Endothelial cell of umbilical vein (primary cell): ENCODE results near the gene CLDN11. TPM values are rescaled to one million over a fixed set of nuclear protein-coding genes. Genes with fewer than 3 reads are reported as not detected.

Experiments
- BruUV-seq: library from RNA; stranded (reverse); fragments of 400-500 nt; replicated peaks from 2 replicates; lab custom pipeline; 2021; lab: Mats Ljungman, UMichigan
- CTCF ChIA-PET: fragments of 300-600, 350-600 bp; sonication (Branson Sonifier 250); formaldehyde crosslinking; loops from one replicate; lab custom pipeline; 2021; ENCODE audit warnings: antibody characterized with exemption, inconsistent platforms; lab: Charles Lee
- POLR2A ChIA-PET: fragments of 300-600, 350-600 bp; sonication (Branson Sonifier 250); formaldehyde crosslinking; loops from one replicate; lab custom pipeline; 2021; ENCODE audit warnings: antibody characterized with exemption, inconsistent platforms; lab: Charles Lee
- DNase-seq: peaks from one replicate; pipeline ENCODE4 v3.0.0-alpha.2; 2011; ENCODE audit warnings: low read depth, low spot score
- FAIRE-seq: peaks from 2 replicates; lab custom pipeline; 2011; peaks lifted over from hg19 to GRCh38; lab: Jason Lieb, UNC
- H2AFZ ChIP-seq: 2 replicates; pipeline ENCODE4 v1.6.0; 2012; ENCODE audit warnings: low read depth, low read length, control low read depth, inconsistent platforms
- H3K27ac ChIP-seq: 2 replicates; pipeline ENCODE4 v1.5.1; 2011; ENCODE audit warnings: low read depth, mild to moderate bottlenecking, control low read depth, low read length, moderate library complexity; ENCODE audit not compliant: insufficient read depth
- H3K27me3 ChIP-seq, 2 experiments: 2 replicates each; pipeline versions ENCODE4 v1.6.0 to v1.6.1; 2011; ENCODE audit warnings: low read length in 2 of 2, mixed read lengths in 1 of 2; ENCODE audit not compliant: control insufficient read depth in 2 of 2, insufficient read depth in 2 of 2
- H3K36me3 ChIP-seq, 2 experiments: 2 replicates in 1 of 2; 3 replicates in 1 of 2; pipeline ENCODE4 v1.5.1; 2011; ENCODE audit warnings: low read length in 2 of 2, mild to moderate bottlenecking in 1 of 2, moderate library complexity in 1 of 2; ENCODE audit not compliant: control insufficient read depth in 2 of 2, insufficient read depth in 2 of 2; ENCODE audit errors: extremely low read depth in 1 of 2
- H3K4me1 ChIP-seq: 3 replicates; pipeline ENCODE4 v1.5.1; 2011; ENCODE audit warnings: mild to moderate bottlenecking, low read length; ENCODE audit not compliant: control insufficient read depth, insufficient read depth; ENCODE audit errors: extremely low read depth
- H3K4me2 ChIP-seq: 2 replicates; pipeline ENCODE4 v1.6.1; 2011; ENCODE audit warnings: low read length, control low read depth, mixed read lengths; ENCODE audit not compliant: insufficient read depth
- H3K4me3 ChIP-seq, 3 experiments: fragments of 200-600 bp in 1 of 3; sonication (generic), shearing (Covaris generic) in 1 of 3; replicated peaks in 1 of 3; 2 replicates each; pipeline ENCODE4 v1.5.1; 2011 to 2016; ENCODE audit warnings: control low read depth in 3 of 3, low read length in 3 of 3, mild to moderate bottlenecking in 2 of 3, inconsistent platforms in 1 of 3, low read depth in 1 of 3, moderate library complexity in 1 of 3; ENCODE audit not compliant: insufficient read depth in 1 of 3
- H3K79me2 ChIP-seq: 2 replicates; pipeline ENCODE4 v1.6.0; 2012; ENCODE audit warnings: low read length, inconsistent platforms; ENCODE audit not compliant: control insufficient read depth, insufficient read depth
- H3K9ac ChIP-seq: replicated peaks from 2 replicates; pipeline ENCODE3; 2011; ENCODE audit warnings: low read length, control low read depth; ENCODE audit not compliant: insufficient read depth; ENCODE audit errors: extremely low read depth
- H3K9me1 ChIP-seq: replicated peaks from 3 replicates; pipeline ENCODE4 v1.6.0; 2011; ENCODE audit warnings: mild to moderate bottlenecking, low read length; ENCODE audit not compliant: control insufficient read depth, insufficient read depth; ENCODE audit errors: extremely low read depth
- H3K9me3 ChIP-seq: replicated peaks from 2 replicates; pipeline ENCODE4 v1.5.1; 2012; ENCODE audit warnings: low read length, inconsistent platforms; ENCODE audit not compliant: control insufficient read depth, insufficient read depth
- H4K20me1 ChIP-seq: replicated peaks from 2 replicates; pipeline ENCODE3; 2011; ENCODE audit warnings: mild to moderate bottlenecking, low read length; ENCODE audit not compliant: control insufficient read depth, insufficient read depth; ENCODE audit errors: extremely low read depth
- CTCF ChIP-seq, 2 donors: IDR thresholded peaks; 1 replicate in 1 of 2; 2 replicates in 1 of 2; pipeline ENCODE4 v1.5.1; 2011; ENCODE audit warnings: low read length in 2 of 2, mild to moderate bottlenecking in 2 of 2, moderate library complexity in 2 of 2, control low read depth in 1 of 2, inconsistent platforms in 1 of 2, low read depth in 1 of 2; ENCODE audit not compliant: insufficient read depth in 1 of 2; ENCODE audit errors: extremely low read depth in 1 of 2
- EZH2 ChIP-seq: IDR thresholded peaks from 2 replicates; pipeline ENCODE4 v1.6.1; 2012; ENCODE audit warnings: borderline replicate concordance, low read depth, mild to moderate bottlenecking, moderate library complexity, low read length, inconsistent platforms; ENCODE audit not compliant: severe bottlenecking
- FOS ChIP-seq: IDR thresholded peaks from 2 replicates; pipeline ENCODE4 v1.6.1; 2011; ENCODE audit warnings: mild to moderate bottlenecking, low read length, moderate library complexity, borderline replicate concordance; ENCODE audit not compliant: insufficient read depth
- GATA2 ChIP-seq: IDR thresholded peaks from 2 replicates; pipeline ENCODE4 v1.7.0; 2011; ENCODE audit warnings: low read depth, mild to moderate bottlenecking, moderate library complexity, mixed read lengths, low read length; ENCODE audit not compliant: insufficient read length, insufficient read depth
- JUN ChIP-seq: IDR thresholded peaks from 2 replicates; pipeline ENCODE4 v1.6.1; 2011; ENCODE audit warnings: borderline replicate concordance, low read depth; ENCODE audit not compliant: insufficient read length, insufficient read depth
- MAX ChIP-seq: IDR thresholded peaks from 2 replicates; pipeline ENCODE4 v1.6.1; 2011; ENCODE audit not compliant: insufficient read depth, insufficient read length
- MYC ChIP-seq: IDR thresholded peaks from one replicate; pipeline ENCODE4 v1.6.1; 2011; ENCODE audit warnings: mild to moderate bottlenecking, low read depth, low read length
- POLR2A ChIP-seq: IDR thresholded peaks from 2 replicates; pipeline ENCODE4 v1.6.1; 2012; ENCODE audit warnings: low read depth, mild to moderate bottlenecking, control low read depth, low read length
- POLR2AphosphoS5 ChIP-seq: IDR thresholded peaks from 2 replicates; pipeline ENCODE4 v1.6.1; 2012; ENCODE audit warnings: low read depth, mild to moderate bottlenecking, control low read depth, low read length, moderate library complexity; ENCODE audit not compliant: insufficient read depth
- dilution Hi-C: fragments of 300-500 bp; cut with MboI; formaldehyde crosslinking; loops from one replicate; pipeline ENCODE4 v1.15.0; 2019; ENCODE audit warnings: low sequenced_read_pairs; ENCODE audit not compliant: extremely low pct_ligation_motif_present
- intact Hi-C: fragments of 100-400 bp; cut with micrococcal nuclease; formaldehyde crosslinking; loops from one replicate; pipeline ENCODE4 v1.10.0; 2022
- polyA plus RNA-seq, 4 experiments: library from polyadenylated mRNA; depleted of rRNA in 3 of 4; stranded (reverse) in 3 of 4; unstranded in 1 of 4; fragments of >200 nt; gene quantifications; 2 replicates each; pipeline versions ENCODE4 v1.2.1 to v1.2.3, GENCODE V29; 2011 to 2012; ENCODE audit warnings: missing spikeins in 1 of 4
- total RNA-seq: library from RNA; stranded (reverse); gene quantifications from 2 replicates; pipeline ENCODE4 v1.2.3, GENCODE V29; 2021

CLDN11 gene
- total and polyA plus RNA-seq, 2 donors (not counting 3 experiments of a cell fraction or from before 2014, with no cell fraction given) = 147 to 395 TPM

- Histone ChIP-seq H3K9ac (no peak overlapping the region), H3K9me3 (no peaks in the 10 kb centered on the region), H3K4me3 (no peak overlapping the region), H3K27me3 (no peaks in the 10 kb centered on the region), H2AFZ (no peak overlapping the region), H3K4me1 (peaks cover 55% of the 10 kb centered on the region), H3K27ac (peak overlapping the region; percentile 18), H3K4me2 (no peak overlapping the region), H3K9me1 (no peaks in the 10 kb centered on the region), H3K79me2 (peaks cover 96% of the 10 kb centered on the region), H3K36me3 (peaks cover 3 to 6% of the 10 kb centered on the region in 2 experiments), H4K20me1 (no peaks in the 10 kb centered on the region)
- no peak for DNase-seq
- BruUV-seq = no TSS peak
- intact Hi-C loops (no loop called here), dilution Hi-C loops (no loop called here)
- ChIA-PET CTCF (interaction anchor here (1.3 to 1.5 kb wide), 3 partner anchors 9 to 425 kb away, joined by 3 to 7 read pairs (median 5); no protein-coding TSS in a partner anchor), POLR2A (interaction anchor here (0.7 kb wide), 1 partner anchor 394 kb away, joined by 8 read pairs; no protein-coding TSS in a partner anchor)
- no peak for FAIRE-seq
- TF ChIP-seq POLR2A = no peak
- TF ChIP-seq POLR2AphosphoS5 = no peak
- no peak for TF ChIP-seq CTCF (IDR thresholded peaks at IDR 0.05; ENCODE audit: extremely low read depth in 1 of 2, insufficient read depth in 1 of 2, low read depth in 1 of 2, low read length in 2 of 2)
- no peak for TF ChIP-seq JUN
- TF ChIP-seq FOS = no peak
- TF ChIP-seq MYC = no peak
- no peak for TF ChIP-seq MAX
- TF ChIP-seq EZH2 = no peak
- no peak for TF ChIP-seq GATA2
Observed at GRCh38 chr3:170423001-170423615, 4.4 kb downstream of the CLDN11 start.
